ENCODE measurements around the gene SLC1A2.

SLC1A2 gene

DNA sequence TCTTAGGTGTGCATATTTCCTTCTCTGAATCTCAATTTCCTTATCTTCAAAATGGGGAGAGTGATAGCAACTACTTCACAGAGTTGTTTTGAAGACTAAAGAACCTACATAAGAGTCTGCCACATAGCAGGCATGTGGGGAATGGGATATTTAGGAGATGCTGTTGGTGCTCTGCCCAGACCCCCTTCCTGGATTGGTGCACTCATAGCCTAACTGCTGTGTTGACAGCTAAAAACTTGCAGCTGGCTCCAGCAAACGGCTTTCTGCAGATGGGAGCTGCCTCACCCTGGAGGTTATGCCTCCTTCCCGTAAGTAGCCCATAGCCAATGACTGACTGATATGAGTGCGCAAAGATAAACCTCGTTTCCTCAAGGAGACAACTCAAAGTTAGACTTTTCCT lies 174.3 kb downstream of the SLC1A2 start:
- DNase-seq (ENCODE audit: low read depth in 2 of 2), result no peak

- DNase-seq (ENCODE audit: low read depth in 2 of 2), result no peak
These were observed 175.6 kb downstream of the SLC1A2 start for GRCh38 chr11:35243774-35244173.

DNA sequence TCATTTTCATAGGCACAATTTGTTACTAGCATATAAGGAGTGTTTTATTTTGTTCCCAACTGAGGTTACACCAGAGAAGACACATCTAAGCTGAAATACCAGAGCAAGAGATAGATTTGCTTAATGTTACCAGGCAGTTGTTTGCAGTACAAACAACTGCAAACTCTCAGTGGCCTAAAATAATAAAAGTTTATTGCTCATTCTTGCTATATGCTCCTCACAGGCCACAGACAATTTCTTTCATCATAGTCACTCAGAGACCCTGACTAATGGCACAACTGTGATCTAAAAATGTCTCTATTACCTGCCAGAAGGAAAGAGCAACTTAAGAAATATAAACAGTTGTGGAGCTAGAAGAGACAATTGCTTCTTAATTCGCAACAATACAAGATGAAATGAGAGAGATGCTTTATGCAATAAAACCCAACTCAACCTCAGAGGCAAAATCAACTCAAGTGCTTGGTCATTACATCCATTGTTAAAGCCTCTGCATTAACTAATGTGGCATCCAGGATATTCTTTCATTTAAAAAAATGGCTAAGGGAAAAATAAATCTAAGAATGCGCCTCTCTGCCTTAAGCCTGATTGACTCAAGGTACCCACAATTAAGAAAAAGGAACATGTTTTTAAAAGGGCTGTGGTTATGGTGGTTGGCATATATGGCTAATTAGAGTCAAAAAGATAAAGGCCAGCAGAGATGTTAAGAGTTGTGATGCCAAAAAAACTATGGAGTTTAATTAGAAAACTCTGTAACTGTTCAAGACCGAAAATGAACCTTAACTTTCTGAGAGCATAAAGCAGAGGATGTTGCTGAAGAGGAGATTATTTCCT lies 176.7 kb downstream of the SLC1A2 start:
- no peak for DNase-seq (ENCODE audit: low read depth in 2 of 2)

- no peak for DNase-seq (ENCODE audit: low read depth in 2 of 2)
These were observed 177.8 kb downstream of the SLC1A2 start for GRCh38 chr11:35241531-35241930.

GRCh38 chr11:35241083-35241482 lies 178.3 kb downstream of the SLC1A2 start:
- no peak for DNase-seq (ENCODE audit: low read depth in 2 of 2)

GRCh38 chr11:35239471-35240075 lies 179.8 kb downstream of the SLC1A2 start:
- no peak for DNase-seq (ENCODE audit: low read depth in 2 of 2)

DNA sequence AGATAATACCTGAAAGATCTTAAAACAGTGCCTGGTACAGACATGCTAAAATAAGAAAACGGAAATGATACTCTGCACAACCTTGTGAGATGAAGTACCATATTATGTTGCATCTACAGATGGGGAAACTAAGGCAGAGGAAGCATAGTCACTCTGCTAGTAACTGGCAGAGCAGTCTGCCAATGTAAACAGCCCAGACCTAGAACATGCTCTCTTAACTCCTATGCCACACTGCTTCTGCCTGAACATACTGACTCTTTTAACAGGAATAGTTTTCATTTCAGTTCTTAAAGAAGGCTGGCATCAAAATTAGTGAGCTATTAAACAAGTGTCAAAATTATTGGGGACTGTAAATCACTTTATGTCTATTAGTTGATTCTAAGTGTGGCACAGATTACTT lies 180.5 kb downstream of the SLC1A2 start:
- no peak for DNase-seq (ENCODE audit: low read depth in 2 of 2)

DNA sequence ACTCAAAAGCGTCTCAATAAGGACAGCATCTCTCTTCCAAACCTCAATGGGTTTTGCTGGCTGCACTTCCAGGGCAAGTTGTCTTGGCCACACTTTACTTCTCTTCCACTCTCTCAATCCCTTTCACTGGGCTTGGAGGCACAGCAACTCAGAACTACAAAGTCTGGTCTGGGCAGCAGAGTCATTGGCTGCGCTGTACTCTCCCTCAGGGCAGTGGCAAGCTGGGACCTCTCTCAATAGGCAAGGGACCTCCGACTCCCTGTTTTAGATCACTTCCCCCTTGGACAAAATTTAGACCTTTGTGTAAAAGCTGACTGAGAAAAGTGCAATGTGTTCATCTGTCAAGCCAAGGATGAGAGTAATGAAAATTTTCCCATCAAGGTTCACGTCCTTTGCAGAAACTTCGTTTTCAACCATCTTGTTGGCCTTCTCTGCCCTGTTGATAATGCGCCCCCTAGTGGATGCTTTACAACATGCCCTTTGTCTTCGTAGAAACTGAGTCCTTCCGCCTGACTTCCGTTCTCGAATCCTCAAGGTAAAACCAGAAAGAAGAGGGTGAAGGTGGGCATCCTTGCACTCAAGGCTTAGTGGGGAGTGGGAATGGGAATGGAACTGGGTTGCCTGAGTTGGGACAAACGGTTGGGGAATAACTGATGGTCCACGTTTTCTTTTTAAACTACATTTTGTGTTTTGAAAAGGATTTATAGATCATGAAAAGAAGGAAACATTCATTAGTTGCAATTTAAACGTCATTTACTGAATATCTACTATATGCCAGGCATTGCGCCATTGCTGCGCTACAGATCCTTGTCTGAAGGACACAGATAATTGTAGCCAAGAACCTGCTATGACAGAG lies 181.3 kb downstream of the SLC1A2 start:
- DNase-seq (ENCODE audit: low read depth in 2 of 2), result no peak

- no peak for DNase-seq (ENCODE audit: low read depth in 2 of 2)
These were observed 182.0 kb downstream of the SLC1A2 start for GRCh38 chr11:35237351-35237750.

GRCh38 chr11:35236667-35237003 lies 182.7 kb downstream of the SLC1A2 start:
- no peak for DNase-seq (ENCODE audit: low read depth in 2 of 2)

DNA sequence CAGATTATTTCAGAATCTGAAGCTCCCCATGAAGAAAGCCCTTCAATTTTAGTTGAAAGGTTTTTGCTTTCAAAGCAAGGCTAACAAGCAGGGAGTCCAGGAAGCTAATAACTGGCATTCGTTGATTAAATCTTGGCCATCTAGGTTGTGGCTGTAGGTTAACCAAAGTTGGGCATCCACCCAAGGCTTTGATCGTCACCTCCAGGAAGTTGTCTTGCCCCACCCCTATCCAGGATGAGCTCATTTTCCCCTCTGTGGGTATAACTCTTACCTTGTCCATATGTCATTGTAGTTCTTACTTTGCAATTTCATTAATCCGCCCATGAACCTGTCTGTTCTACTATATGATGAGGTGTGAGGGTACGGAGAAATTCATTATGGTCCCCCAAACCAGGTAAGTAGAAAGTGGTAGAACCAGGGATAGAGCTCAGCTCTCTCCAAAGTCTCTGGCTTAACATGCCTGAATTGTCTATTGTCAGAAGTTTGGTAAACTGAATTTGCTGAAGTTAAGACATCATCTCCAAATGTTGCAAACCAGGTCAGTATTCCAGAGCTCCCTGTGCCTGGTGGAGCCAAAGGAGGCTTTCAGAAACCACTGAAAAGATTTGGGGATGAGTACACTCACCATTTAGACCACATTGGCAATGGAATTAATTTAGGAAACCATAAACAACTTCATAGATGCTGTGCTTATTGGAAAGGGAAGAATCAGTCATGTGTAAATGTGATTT lies 183.3 kb downstream of the SLC1A2 start:
- DNase-seq (ENCODE audit: low read depth in 2 of 2), result peak in 1 of 2 donors; percentile 29

- DNase-seq (ENCODE audit: low read depth in 2 of 2), result no peak
These were observed 183.9 kb downstream of the SLC1A2 start for GRCh38 chr11:35235498-35235897.

DNA sequence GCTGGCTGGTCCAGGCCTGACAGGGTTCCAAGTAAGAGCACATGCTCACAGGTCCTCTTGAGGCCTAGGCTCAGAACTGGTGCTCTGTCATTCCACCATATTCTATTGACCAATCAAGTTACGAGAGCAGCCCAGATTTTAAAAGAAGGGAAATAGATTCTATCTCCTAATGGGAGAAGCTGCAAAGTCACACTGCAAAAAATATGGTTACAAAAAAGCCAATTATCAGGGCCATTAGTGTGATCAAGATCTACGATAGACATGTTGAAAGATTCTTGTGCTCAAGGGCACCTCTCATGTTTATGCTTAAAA lies 184.2 kb downstream of the SLC1A2 start:
- no peak for DNase-seq (ENCODE audit: low read depth in 2 of 2)

DNA sequence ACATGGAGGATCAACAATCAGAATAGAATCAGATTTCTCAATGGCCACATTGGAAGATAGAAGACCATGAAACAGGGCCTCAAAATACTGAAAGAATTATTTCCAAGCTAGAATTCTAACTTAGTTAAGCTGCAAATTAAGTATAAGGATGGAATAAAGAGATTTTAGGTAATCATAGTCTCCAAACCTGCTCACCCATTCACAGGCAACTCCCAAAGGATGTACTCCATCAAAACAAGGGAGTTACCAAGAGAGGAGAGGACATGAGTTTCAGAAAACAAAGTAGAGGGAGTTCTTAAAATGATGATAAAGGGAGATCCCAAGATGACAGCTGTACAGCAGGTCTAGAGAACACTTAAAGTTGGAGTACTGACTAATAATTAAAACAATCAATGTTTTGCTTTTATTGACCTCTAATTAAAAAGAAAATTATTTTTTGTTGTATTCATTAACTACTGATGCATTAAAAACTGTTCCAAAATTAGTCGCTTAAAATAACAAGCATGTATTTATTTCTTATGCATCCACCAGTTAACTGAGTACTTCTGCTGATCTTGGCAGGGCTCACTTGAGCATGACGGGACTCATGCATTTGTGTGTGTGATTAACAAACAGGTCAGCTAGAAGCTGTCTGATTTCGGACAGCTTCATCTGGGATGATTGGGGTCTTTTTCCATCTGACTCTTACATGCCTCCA lies 184.8 kb downstream of the SLC1A2 start:
- no peak for DNase-seq (ENCODE audit: low read depth in 2 of 2)

GRCh38 chr11:35233518-35233917 lies 185.8 kb downstream of the SLC1A2 start:
- no peak for DNase-seq (ENCODE audit: low read depth in 2 of 2)

DNA sequence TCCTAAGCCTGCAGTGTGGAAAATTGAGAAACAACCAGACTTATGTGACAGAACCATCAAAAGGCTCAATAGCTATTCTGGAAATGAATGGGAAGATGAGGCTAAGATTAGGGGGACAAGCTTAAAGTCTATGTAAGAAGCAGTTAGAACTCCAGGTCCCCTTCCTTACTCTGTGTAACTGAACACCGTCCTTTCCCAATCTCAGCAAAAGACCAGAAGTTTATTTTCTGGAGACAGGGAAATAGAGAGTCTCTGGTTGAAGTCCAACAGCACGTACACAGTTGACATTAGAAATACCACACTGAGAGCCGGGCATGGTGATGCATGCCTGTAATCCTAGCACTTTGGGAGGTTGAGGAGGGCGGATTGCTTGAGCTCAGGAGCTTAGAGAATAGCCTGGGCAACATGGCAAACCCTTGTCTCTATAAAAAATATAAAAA lies 186.4 kb downstream of the SLC1A2 start:
- DNase-seq (ENCODE audit: low read depth in 2 of 2), result no peak

DNA sequence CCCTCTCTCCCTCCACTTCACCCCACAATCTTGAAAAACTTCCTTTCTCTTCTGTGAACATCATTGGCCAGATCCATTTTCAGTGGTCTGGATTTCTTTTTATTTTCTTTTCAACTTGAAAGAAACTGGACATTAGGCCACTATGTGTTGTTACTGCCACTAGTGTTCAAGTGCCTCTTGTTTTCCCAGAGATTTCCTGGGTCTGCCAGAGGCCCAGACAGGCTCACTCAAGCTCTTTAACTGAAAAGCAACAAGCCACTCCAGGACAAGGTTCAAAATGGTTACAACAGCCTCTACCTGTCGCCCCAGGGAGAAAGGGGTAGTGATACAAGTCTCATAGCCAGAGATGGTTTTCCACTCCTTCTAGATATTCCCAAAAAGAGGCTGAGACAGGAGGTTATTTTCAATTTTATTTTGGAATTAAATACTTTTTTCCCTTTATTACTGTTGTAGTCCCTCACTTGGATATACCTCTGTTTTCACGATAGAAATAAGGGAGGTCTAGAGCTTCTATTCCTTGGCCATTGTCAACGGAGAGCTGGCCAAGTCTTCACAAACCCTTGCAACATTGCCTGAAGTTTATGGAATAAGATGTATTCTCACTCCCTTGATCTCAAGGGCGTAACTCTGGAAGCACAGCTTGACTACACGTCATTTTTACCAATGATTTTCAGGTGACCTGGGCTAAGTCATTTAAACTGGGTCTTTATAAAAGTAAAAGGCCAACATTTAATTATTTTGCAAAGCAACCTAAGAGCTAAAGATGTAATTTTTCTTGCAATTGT lies 188.1 kb downstream of the SLC1A2 start:
- no peak for DNase-seq (ENCODE audit: low read depth in 2 of 2)

GRCh38 chr11:35230388-35230787 lies 189.0 kb downstream of the SLC1A2 start:
- DNase-seq (ENCODE audit: low read depth in 2 of 2), result no peak

DNA sequence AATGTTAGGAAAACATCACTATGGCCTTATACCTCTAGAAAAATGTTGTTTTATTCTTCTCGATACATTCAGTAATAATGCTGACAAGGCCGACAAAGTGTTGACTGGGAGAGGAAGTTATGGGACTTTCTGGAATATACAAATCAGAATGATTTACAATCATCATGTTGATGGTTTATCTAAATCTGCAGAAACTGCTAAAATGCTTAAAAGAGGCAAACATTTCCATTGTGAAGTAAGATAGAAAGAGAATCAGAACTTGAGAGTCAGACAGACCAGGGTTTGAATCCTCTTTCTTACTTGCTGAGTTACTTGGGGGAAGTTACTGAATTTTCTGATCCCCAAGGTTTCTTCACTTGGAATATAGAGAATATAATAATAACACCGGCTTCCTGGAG lies 191.0 kb downstream of the SLC1A2 start:
- DNase-seq (ENCODE audit: low read depth in 2 of 2), result no peak

- no peak for DNase-seq (ENCODE audit: low read depth in 2 of 2)
These were observed 191.6 kb downstream of the SLC1A2 start for GRCh38 chr11:35227576-35228327.

Data from stimulated activated CD8-positive, alpha-beta memory T cell treated with anti-CD3 and anti-CD28 coated beads, Interleukin-7, amount 100 ng/mL, for 1 hour (primary cell).